Mucosa of gallbladder (tissue), 1 donor: ENCODE data around the gene GNS. TPM values are rescaled to one million over a fixed set of nuclear protein-coding genes. Genes with fewer than 3 reads are reported as not detected.

ENCODE experiments used
- DNase-seq: peaks from one replicate; pipeline ENCODE4 v3.0.0-alpha.2; 2020; ENCODE audit warnings: low spot score
- total RNA-seq: library from RNA; stranded (reverse); gene quantifications from one replicate; pipeline ENCODE4 v1.2.1, GENCODE V29; 2021
- donor health status: DM: no; HTN: no; CAD: no.

GNS gene
- total RNA-seq: 126 TPM

DNA sequence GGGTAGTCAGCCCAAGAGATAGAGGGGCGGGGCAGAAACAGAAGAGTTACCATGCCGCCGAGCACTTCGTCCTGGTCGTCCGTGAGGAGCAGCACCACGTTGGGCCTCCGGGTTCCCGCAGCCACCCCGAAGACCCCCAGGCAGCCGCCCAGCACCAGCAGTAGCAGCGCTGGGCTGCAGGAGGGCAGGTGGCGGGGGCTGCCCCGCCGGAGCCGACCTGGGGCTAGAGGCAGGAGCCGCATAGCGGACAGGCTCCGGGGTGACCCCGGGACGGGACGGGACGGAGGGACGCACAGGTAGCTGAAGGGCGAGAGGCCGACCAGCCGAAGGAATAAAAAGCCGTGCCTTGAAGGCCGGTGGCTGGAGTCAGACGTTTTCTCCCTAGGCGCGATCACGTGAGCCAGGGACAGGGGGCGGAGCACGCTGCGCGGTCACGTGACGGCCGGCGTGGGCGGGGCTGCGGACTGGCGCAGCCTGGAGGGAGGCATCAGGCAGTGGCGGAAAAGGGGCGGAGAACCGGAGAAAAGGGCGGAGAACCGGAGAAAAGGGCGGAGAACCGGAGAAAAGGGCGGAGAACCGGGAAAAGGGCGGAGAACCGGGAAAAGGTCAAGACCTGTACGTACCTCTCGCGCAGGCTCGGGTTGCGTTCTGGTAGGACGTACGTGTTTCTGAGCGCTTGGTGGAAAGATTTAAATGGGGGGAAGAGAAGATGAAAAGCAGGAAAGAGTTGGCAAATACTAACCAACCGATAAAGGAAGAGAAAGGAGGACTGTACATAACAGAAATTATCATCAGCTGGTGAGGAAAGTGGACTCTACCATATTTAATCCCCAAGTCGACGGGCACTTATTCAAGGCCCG, at the start of gene GNS:
Gene GNS (minus strand): TSS at position 372 of the 860 bp plus-strand sequence. CDS start 130 bp downstream, at position 242.
- DNase-seq: peak; percentile 96

DNA sequence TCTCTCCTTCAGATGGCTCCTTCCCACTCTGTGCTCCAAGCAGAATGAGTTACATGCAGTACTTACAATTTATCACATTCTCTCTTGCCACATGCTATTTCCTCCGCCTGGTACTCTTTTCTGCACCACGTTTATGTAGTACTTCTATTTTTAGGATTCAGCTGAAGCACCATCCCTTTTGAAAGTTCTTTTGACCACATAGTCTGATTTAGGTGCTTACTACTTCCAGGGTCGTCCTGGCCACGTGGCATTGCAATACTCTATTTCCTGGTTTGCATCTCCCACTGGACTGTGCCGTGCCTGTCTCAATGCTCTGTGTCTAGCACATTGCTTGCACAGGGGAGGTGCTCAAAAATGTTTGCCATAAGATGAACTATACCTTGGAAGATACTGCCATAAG, 48.9 kb upstream of the GNS start:
- DNase-seq: no peak

DNA sequence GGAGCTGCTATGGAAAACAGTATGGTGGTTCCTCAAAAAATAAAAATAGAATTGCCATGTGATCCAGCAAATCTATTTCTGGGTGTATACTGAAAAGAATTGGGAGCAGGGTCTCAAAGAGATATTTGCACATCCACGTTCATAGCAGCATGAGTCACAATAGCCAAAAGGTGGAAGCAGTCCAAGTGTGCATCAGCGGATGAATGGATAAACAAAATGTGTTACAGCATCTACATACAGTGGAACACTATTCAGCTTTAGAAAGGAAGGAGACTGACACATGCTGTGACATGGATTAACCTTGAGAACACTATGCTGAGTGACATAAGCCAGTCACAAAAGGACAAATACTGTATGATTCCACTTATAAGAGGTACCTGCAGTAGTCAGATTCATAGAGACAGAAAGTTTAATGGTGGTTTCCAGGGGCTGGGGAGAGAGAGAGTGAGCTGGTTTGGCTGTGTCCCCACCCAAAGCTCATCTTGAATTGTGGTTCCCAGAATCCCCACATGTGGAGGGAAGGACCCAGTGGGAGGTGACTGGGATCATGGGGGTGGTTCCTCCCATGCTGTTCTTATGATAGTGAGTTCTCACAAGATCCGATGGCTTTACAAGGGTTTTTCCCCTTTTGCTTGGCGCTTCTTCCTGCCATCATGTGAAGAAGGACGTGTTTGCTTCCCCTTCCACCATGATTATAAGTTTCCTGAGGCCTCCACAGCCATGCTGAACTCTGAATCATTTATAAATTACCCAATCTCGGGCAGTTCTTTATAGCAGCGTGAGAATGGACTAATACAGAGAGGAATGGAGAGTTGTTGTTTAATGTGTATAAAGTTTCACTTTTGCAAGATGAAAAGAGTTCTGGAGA, 47.6 kb upstream of the GNS start:
- no peak for DNase-seq

DNA sequence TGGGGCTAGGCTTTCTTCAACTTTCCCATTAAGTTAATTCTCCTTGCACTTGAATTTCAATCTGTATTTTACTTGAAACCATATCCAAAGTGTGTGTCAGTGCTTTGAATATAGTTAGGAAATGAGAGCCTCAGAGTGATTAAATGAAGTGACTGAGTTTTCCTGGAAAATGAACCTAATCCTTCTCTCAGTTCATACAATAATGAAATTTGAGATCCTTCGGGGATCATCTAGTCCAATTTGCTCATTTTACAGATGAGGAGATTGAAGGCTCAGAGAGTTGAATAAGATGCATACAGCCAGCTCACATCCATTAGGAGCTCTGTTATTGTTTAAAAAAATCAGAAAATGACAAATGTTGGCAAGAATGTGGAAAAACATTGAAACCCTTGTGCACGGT, 47.0 kb upstream of the GNS start:
- no peak for DNase-seq

DNA sequence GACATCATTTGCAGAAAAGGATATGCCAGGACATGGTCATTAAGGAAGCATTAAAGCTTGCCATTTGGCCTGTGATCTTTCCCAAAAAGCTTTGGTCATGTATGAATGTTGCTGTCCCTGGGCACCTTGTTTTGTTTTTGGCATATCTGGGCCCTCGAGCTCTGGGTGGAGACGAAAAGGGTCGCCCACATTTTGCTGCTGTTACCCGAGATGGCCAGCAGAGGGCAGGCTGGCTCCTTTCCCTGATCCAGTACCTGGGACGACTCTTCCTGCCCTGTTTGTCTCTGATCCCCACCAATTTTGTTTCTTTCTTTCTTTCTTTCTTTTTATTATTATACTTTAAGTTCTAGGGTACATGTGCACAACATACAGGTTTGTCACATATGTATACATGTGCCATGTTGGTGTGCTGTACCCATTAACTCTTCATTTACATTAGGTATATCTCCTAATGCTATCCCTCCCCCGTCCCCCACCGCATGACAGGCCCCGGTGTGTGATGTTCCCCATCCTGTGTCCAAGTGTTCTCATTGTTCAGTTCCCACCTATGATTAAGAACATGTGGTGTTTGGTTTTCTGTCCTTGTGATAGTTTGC, 43.1 kb upstream of the GNS start:
- peak; percentile 33 for DNase-seq

DNA sequence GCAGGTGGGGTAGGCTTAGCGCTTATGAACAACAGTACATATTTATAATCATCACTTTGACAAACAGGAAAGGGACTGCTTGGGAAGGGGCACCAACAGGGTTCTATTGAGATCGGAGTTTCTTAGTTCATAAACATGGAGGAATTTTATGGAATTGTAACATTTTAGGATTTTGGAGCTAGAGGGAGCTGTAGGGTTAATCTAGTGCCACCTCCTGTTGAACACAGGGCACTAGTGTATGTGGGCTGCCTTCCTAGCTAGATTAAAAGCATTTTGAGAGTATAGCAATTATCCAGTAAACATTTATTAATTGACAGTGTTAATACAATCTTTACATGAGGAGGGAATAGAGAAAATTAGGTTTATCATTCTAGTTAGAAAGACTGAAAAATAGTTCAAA, 42.2 kb upstream of the GNS start:
- no peak for DNase-seq

DNA sequence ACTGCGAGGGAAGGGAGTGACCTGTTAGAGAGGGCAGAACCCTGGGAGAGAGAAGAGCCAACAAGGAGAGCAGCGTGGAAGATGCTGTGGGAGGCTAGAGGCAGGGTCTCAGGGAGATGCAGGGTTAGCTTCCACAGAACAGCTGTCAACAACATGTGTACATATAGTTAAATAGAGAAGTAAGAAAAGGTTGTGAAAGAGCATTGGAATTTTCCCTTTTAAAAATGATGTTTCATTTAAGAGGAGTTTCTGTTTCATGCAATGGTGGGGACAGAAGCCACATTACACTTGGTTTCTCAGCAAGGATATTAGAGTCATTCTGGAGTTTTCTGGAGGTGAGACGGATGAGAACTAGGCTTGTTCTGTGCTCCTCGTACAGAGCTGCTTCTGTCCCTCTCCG, 41.4 kb upstream of the GNS start:
- DNase-seq: no peak

DNA sequence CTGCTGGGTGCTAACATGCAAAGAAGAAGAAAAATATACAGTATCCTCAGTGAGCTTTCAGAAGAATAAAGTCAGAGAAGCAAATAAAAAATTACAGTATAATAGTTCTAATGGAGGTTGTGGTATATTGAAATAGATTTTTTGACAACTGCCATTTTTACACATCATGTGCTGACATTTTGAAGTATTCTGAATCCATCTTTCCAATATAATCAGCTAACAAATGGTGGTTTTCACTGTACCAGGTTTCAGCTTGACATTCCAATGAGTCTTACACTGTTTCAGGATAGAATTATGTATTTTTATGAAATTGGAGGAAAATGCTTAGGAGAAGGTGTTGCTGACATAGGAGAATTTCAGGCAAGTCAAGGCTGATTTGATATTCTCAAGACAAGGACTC, 39.0 kb upstream of the GNS start:
- no peak for DNase-seq

DNA sequence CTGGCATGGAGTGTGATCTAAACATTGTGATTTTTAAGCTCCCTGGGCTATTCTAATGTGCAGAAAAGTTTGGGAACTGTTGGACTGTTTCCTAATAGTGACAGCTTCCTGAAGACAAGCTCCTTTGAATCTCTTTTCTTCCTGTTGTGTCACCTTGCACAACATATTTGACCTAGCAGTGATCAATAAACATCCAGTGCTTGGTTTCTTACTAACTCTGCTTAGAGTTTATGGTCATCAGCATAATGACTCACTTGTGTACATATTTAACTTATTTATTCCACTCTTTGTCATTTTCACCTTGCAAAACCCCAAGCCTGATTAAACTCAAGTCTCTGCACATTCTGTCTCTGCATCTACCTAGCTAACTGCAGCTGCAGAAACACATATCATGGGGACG, 38.0 kb upstream of the GNS start:
- no peak for DNase-seq

DNA sequence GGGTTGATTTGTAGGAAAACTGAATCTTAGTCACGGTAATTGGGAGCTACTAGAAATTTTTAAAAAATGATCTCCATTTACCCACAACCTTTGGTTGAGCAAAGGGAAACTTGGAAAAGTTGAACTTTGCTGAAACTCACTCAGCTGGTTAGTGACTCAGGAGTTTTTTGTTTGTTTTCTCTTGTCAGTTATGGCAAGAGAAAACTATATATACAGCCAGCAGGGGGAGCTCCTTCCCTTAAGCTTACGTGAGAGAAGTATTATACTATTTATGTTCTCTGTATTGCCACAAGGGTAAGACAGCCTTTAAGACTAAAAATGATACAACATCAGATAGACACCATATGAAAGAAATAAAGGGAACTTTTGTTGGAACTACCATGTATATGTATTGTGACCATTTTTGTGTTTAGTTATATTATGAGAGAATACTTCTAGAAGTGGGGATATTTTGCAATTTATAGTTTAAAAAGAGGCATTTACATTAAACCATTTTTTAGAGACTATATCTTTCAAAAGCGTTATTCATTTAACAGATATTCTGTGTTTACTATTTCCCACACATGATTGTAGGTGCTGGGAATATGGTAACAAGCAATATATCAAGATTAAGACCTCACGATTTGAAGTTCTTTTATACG, 37.1 kb upstream of the GNS start:
- DNase-seq: peak; percentile 89

DNA sequence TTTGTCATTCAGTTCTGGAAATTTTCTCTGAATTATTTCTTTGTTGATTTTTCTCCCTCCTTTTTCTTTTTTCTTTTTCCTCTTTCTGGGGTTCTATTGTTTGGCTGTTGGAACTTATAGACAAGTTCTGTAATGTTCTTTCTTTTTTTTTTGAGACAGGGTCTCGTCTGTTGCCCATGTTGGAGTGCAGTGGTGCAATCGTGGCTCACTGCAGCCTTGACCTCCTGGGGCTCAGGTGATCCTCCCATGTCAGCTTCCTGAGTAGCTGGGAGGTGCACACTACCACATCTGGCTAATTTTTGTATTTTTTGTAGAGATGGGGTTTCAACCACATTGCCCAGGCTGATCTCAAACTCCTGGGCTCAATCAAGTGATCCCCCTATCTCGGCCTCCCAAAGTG, 35.1 kb upstream of the GNS start:
- DNase-seq: no peak

DNA sequence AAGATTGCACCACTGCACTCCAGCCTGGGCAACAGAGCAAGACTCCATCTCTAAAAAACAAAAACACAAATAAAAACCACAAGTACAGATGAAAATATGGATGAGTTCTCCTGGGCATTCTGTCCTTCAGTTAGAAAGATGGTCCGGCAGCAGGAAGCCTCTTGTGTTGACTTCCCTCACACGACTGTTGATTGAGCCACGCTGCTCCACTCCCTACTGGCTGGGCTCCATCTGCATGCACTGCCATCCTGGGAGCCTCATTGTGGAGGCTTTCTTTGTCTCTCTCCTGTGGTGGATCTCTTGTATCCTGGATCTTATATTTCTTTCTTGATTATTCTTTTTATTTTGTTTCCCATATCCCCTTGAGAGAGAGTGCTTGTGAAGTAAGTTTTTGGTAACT, 34.4 kb upstream of the GNS start:
- no peak for DNase-seq

DNA sequence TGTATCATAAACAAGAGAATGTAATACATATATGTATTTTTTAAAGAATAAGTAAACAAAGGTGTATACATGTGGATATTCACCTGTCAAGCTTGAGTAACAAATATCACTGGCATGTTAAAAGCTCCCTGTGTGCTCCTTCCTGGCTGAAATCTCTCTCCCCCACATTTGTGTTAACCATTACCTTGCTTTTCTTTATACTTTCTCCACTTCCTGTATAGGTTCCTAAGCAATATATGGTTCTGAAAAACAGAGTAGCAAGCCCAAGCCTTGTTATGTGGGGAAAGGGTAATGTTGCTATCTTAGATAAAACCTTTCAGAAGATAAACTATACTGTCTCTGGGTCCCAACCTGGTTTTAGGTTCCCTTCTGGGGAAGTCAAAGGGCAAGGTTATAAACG, 32.9 kb upstream of the GNS start:
- DNase-seq: no peak

DNA sequence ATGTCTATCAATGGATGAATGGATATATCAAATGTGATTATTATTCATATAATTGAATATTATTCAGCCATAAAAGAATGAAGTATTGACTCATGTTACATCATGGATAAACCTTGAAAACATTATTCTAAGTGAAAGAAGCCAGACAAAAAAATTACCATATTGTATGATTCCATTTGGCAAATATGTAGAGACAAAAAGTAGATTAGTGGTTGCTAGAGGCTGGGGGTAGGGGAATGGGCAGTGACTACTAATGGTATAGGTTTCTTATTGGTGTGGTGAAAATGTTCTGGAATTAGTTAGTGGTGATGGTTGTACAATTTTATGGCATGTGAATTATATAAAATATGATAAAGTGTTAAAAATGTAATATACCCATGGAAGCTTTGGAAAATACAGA, 31.8 kb upstream of the GNS start:
- DNase-seq: no peak

DNA sequence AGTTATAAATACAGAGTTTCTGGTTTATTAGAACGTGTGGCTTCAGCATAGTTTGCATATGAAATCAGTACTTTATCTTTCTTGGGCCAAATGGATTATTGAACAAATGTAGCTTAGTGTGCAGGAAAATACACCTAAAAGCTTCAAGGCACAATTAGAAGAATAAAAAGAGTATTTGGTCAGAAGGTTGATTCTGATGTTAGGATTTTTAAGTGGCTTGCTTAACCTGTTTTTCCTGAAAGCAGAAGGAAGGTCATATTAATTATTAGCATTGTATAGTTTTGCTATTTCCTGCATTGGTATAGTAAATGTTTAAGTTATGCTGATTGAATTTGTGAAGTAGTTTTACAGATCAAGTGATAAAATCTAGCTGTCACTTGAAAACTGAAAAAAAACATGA, 31.0 kb upstream of the GNS start:
- no peak for DNase-seq

DNA sequence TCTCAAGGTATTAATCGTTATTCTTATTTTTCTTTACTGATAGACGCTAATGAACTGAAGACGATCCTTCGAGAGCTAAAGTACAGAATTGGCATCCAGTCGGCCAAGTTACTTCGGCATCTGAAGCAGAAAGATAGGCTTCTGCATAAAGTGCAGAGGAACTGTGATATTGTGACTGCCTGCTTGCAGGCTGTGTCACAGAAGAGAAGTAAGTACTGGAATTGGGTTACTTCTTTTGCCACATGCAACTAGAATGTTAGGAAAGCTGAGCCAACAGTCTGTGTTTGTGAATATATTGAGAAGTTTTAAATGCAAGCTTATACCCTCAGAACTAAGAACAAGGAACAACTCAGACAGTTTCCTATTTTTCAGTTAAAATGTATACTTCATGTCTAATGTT, 26.6 kb upstream of the GNS start:
- DNase-seq: no peak

DNA sequence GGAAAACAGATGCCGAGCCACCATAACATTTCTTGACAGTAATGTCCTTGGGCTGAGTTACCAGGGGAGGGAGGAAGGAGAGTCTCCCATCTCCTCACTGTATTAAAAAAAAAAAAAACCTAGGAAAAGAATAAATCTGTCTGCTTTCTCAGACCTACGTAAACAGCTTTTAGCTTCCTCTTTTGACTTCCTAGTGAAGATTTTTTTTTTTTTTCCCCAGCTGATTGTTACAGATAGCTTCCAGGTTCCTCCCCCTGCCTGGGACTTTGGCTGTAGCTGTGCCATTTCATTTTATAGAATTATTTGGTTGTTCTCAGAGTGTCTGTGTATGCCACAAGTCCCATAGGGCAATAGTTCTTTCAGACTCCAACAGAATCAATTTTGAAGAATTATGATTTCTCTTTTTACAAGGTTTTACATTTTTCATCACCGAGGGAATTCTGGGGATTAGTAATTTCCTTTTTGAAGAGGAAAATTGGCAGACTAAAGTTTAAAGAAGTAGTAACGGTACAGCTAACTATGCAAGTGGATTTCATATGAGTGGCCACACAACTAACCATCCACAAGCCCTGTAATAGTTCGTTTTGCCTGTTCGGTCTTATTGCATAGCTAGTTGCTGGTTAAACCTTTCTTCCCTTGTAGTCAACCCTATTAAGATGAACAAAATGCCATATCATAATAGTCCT, 23.1 kb upstream of the GNS start:
- DNase-seq: no peak

DNA sequence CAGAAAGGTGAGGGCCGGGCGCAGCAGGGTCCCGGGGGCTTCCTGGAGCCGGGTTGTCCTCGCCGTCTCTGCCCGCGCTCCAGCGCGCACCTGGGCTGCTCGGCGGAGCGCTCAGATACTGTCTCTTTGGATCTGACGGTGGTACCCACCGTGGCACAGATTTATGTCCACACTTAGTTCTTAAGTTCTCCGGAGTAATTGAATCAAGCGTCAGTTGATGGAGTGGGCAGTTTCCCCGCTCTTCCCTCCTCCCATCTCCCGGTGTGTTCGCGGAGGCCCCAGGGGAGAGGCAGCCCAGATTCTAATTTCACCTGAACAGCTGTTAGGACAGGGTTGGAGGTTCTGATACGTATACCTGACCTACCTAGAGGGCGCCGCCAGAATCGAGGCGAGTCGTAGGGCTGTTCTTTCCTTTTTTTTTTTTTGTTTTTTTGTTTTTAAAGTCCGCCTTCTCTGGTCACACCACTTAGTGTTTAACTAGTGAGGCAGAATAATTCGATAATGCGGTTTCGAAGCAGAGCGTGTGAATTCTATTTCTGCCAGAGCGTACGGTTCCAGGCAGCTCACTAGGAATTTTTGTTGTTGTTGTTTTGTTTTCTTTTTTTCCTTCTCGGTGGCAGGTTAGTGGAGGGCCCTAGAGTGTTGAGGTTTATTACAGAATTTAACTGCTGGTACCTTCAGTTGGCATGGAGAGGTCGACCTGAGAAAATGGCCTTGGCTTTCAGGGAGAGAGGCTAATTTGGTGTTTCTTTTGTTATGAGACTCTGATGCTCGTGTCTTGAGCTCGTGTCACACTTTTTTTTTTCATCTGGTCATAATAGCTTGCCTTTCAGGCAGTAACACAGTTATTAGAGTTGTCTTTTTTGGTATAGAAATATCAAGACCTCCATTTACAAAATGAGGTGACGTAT, 22.3 kb upstream of the GNS start:
- peak; percentile 25 for DNase-seq

DNA sequence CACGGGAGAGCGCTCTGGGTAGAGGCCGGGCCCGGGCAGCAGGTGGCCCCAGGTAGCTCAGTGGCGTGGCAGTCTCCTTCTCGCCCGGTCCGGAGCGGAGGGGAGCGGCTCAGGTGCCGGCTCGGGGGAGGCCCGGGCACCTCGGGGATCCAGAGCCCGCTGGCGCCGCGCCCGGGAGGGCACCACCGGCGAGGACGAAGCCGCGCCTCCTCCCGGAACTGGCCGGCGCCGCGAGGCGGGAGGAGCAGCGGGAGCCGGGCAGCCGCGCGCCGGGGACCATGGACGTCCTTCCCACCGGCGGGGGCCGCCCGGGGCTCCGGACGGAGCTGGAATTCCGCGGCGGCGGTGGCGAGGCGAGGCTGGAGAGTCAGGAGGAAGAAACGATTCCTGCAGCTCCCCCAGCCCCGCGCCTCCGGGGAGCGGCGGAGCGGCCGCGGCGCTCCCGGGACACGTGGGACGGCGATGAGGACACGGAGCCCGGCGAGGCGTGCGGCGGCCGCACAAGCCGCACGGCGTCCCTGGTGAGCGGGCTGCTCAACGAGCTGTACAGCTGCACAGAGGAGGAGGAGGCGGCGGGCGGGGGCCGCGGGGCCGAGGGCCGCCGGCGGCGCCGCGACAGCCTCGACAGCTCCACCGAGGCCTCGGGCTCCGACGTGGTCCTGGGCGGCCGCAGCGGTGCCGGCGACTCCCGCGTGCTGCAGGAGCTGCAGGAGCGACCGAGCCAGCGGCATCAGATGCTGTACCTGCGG, 21.5 kb upstream of the GNS start:
- DNase-seq: peak; percentile 61

DNA sequence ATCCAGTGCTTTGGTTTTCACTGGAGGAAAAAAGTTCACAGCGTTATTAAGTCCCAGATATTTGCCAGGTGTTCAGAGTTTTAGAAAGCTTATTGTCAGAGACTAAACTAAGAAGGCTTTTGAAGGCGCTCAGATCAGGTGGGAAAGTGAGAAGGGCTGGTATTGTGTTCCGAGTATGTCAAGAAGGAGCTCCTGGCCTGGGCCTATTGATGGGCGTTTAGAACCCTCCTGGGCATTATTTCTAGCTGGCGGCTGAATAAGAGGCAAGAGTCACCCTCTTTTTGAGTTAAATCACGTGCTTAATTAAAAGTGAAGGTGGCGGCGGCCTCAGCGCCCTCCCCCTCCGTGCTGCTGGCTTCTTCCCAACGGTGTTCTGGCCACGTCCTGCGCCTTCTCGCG, 20.9 kb upstream of the GNS start:
- no peak for DNase-seq
